ENCODE measurements around the gene RRAGD.

DNA sequence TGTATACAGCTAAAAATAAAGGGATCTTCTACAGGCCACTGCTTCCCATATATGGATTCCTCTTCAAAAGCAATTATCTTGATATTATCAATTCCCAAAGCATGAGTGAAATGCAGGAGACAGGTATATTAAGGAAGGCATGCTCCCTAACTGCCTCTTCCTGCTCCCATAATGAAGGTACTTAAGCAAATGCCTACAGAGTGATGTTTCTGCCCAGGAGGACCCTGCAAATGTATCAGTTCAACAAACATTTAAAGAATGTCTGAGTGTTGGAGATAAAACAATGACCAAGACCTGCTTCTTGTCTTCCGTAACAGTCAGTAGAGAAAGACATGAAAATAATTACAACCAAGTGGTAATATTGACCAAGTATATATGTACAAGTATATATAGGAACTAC lies 63.7 kb downstream of the RRAGD start:
- no peak for TF ChIP-seq TAF1 (IDR thresholded peaks at IDR 0.05; ENCODE audit: borderline replicate concordance, low read depth, low read length)
- no peak for TF ChIP-seq POLR2A (IDR thresholded peaks at IDR 0.05; ENCODE audit: low read depth, low read length)
- TF ChIP-seq POLR2AphosphoS5 (IDR thresholded peaks at IDR 0.05; ENCODE audit: low read depth, low read length) = no peak

All from GM12892 (cell line).